IgD-negative memory B cell (primary cell): Measurements from ENCODE around the gene THSD4. TPM values are rescaled to one million over a fixed set of nuclear protein-coding genes. Genes with fewer than 3 reads are reported as not detected.
"Not testable (repeated sequence)": the region's sequence is repeated elsewhere in the genome, so short reads cannot be mapped to it uniquely, and the experiment has no call there.

Experiments
- H3K27ac Mint-ChIP-seq, 3 donors: one replicate each; pipeline ENCODE4 v1.8.0; 2020 to 2022; ENCODE audit warnings: mild to moderate bottlenecking in 3 of 3, mixed read lengths in 3 of 3, moderate library complexity in 1 of 3
- H3K27me3 Mint-ChIP-seq: one replicate; pipeline ENCODE4 v1.8.0; 2021; ENCODE audit warnings: mixed read lengths
- H3K36me3 Mint-ChIP-seq: one replicate; pipeline ENCODE4 v1.8.0; 2020; ENCODE audit warnings: mild to moderate bottlenecking, mixed read lengths
- H3K4me1 Mint-ChIP-seq, 3 donors: one replicate each; pipeline ENCODE4 v1.8.0; 2020 to 2022; ENCODE audit warnings: mixed read lengths in 3 of 3, mild to moderate bottlenecking in 1 of 3
- H3K4me3 Mint-ChIP-seq, 4 donors: one replicate each; pipeline ENCODE4 v1.8.0; 2020 to 2022; ENCODE audit warnings: mild to moderate bottlenecking in 4 of 4, mixed read lengths in 4 of 4, moderate library complexity in 3 of 4
- H3K9me3 Mint-ChIP-seq, 3 donors: one replicate each; pipeline ENCODE4 v1.8.0; 2020 to 2021; ENCODE audit warnings: mixed read lengths in 3 of 3, mild to moderate bottlenecking in 1 of 3
- polyA plus RNA-seq: library from polyadenylated mRNA; unstranded; fragments of 300-500 nt; fragmentation: Illumina TruSeq; gene quantifications from one replicate; pipeline ENCODE4 v1.2.3, GENCODE V29; 2021

Gene THSD4
- polyA plus RNA-seq, 1 donor from 2014 or later: not detected

- Mint-ChIP-seq H3K36me3 (no peaks in the 10 kb centered on the region), H3K9me3 (peaks cover 2 to 11% (median 6%) of the 10 kb centered on the region in 3 donors), H3K27me3 (peaks cover 14% of the 10 kb centered on the region), H3K27ac (no peak overlapping the region), H3K4me1 (peaks cover 0 to 3% (median 0%) of the 10 kb centered on the region in 3 donors), H3K4me3 (no peak overlapping the region)
These were observed 276.3 kb downstream of the THSD4 start for GRCh38 chr15:71391421-71392088.

DNA sequence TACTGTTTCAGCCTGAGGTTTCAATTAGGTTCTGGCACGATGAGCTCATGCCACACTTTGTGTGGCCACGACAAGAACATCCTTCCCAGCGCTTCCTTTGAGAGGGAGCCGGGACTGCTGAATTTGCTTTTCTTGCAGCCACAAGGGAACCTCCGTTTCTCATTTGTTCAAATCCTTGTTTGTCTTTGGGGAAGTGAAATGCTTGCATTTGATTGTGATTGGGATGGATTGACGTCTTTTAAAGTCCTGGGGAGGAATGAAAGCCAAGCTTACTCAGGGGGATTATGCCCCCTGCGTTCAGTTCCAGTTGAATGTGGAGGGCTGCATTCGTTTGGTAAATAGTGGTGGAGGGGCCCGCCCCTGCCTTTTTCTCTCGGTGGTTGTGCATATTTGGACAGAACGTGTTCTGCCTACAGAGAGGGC is 277.6 kb downstream of the THSD4 start:
- Mint-ChIP-seq H3K4me1 (no peaks in the 10 kb centered on the region), H3K4me3 (no peak overlapping the region), H3K36me3 (no peaks in the 10 kb centered on the region), H3K27me3 (peaks cover 14% of the 10 kb centered on the region), H3K9me3 (peaks cover 2 to 11% (median 6%) of the 10 kb centered on the region in 3 donors), H3K27ac (no peak overlapping the region)

GRCh38 chr15:71393383-71393782 is 278.1 kb downstream of the THSD4 start:
- Mint-ChIP-seq H3K27ac (no peak overlapping the region), H3K4me1 (no peaks in the 10 kb centered on the region), H3K36me3 (peaks cover 1% of the 10 kb centered on the region), H3K27me3 (peaks cover 11% of the 10 kb centered on the region), H3K4me3 (no peak overlapping the region), H3K9me3 (peaks cover 2 to 13% (median 6%) of the 10 kb centered on the region in 3 donors)

DNA sequence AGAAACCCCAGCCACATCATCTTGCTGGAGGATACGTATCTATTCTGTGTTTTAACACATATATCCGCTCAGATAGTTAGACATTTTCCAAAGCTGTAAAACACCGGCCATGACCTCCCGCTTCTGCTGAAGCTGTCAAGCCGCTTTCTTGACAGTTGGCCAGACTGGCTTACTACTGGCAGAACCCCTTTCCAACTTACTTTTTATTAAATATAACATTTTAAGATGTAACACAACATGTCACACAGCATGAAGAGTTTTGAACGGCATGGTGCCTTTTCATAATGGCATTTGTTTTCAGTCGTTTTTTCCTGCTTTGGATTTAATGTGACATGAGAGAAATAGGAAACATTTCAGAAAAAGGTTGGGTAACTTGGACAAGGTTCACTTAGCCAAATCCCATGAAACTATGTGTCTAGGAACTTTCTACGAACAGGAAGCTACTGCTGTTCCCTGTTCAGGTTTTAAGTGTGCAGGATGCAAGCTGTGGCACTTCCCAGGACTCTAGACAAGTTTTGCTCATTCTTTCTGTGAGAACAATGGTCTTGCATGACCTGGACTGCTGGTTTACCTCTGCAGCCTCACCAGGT is 281.4 kb downstream of the THSD4 start:
- no peak overlapping the region for H3K27ac Mint-ChIP-seq
- peaks cover 8% of the 10 kb centered on the region for H3K27me3 Mint-ChIP-seq
- no peak overlapping the region for H3K4me3 Mint-ChIP-seq
- no peaks in the 10 kb centered on the region for H3K4me1 Mint-ChIP-seq
- H3K9me3 Mint-ChIP-seq: peaks cover 0 to 3% (median 2%) of the 10 kb centered on the region in 3 donors
- peaks cover 1% of the 10 kb centered on the region for H3K36me3 Mint-ChIP-seq

- Mint-ChIP-seq H3K36me3 (peaks cover 1% of the 10 kb centered on the region), H3K27ac (no peak overlapping the region), H3K4me1 (no peaks in the 10 kb centered on the region), H3K9me3 (peaks cover 0 to 3% (median 2%) of the 10 kb centered on the region in 3 donors), H3K4me3 (no peak overlapping the region), H3K27me3 (peaks cover 6% of the 10 kb centered on the region)
These were observed 282.1 kb downstream of the THSD4 start for GRCh38 chr15:71397377-71397776.

- Mint-ChIP-seq H3K36me3 (peaks cover 1% of the 10 kb centered on the region), H3K9me3 (peaks cover 0 to 3% (median 0%) of the 10 kb centered on the region in 3 donors), H3K27ac (no peak overlapping the region), H3K4me1 (no peaks in the 10 kb centered on the region), H3K27me3 (no peaks in the 10 kb centered on the region), H3K4me3 (no peak overlapping the region)
These were observed 285.0 kb downstream of the THSD4 start for GRCh38 chr15:71400294-71400693.

- H3K9me3 Mint-ChIP-seq, H3K27me3 Mint-ChIP-seq, H3K4me3 Mint-ChIP-seq, H3K27ac Mint-ChIP-seq, H3K4me1 Mint-ChIP-seq, H3K36me3 Mint-ChIP-seq: not testable (repeated sequence)
These were observed 286.5 kb downstream of the THSD4 start for GRCh38 chr15:71401728-71402127.

DNA sequence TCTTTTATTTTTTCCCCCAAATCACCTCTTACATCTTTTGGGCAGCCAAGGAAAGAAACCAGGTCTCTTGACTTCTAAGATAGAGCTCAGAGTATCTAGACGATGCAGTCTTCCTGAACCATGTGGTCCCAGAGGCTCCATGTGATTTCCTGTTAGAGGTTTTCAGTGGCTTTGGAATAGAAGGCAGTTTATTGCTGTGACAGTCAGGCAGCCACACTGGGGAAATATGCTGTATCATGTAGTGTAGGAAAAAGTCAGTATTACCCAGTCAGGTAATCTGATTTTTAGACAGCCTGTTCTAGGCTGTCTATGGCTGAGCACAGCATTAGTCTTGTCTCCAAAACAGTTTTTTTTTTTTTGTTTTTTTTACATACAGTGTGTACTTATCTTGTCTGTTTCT is 294.3 kb downstream of the THSD4 start:
- Mint-ChIP-seq H3K4me3 (no peak overlapping the region), H3K36me3 (no peaks in the 10 kb centered on the region), H3K27ac (no peak overlapping the region), H3K9me3 (no peaks in the 10 kb centered on the region), H3K27me3 (peaks cover 8% of the 10 kb centered on the region), H3K4me1 (no peaks in the 10 kb centered on the region)

DNA sequence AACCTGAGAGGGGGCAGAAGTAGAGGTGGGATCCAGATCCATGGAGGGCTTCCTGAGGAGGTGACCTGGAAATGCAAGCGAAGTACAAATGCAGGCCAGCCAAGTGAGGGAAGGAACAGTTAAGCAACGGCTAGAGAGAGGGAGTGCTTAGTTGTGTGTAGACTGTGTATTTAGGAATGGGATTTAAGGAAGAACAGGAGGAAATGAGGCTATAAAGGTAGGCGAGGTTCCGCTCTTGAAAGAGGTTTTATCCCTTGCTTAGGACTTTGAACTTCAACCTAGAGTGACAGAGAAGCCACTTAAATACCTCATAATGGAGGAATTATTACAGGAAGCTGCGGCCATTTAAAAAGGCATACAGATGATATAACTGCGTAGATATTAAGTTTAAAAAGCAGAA is 295.1 kb downstream of the THSD4 start:
- Mint-ChIP-seq H3K4me1 (no peaks in the 10 kb centered on the region), H3K4me3 (no peak overlapping the region), H3K27ac (peak overlapping the region in 1 of 3 donors; percentile 59), H3K36me3 (no peaks in the 10 kb centered on the region), H3K27me3 (peaks cover 8% of the 10 kb centered on the region), H3K9me3 (no peaks in the 10 kb centered on the region)

GRCh38 chr15:71411538-71412482 is 296.5 kb downstream of the THSD4 start:
- Mint-ChIP-seq H3K27ac (no peak overlapping the region), H3K4me3 (no peak overlapping the region), H3K4me1 (no peaks in the 10 kb centered on the region), H3K27me3 (peaks cover 6% of the 10 kb centered on the region), H3K9me3 (no peaks in the 10 kb centered on the region), H3K36me3 (peaks cover 1% of the 10 kb centered on the region)

DNA sequence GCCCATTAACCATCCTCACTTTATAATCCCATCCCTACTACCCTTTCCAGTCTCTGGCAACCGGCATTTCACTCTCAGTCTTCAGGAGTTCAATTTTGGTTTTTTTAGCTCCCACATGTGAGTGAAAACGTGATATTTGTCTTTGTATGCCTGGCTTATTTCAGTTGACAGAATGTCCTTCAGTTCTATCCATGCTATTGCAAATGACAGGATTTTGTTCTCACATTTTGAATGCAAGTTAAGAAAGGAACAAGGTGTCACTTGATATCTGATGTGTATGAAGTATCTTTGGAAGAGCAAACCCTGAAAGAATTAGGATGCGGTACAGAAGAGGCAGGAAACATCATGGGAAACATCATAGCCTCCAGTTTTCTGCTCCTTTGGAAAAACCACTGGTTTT is 298.1 kb downstream of the THSD4 start:
- no peaks in the 10 kb centered on the region for H3K4me1 Mint-ChIP-seq
- H3K36me3 Mint-ChIP-seq: peaks cover 1% of the 10 kb centered on the region
- no peak overlapping the region for H3K4me3 Mint-ChIP-seq
- no peak overlapping the region for H3K27ac Mint-ChIP-seq
- H3K9me3 Mint-ChIP-seq: no peaks in the 10 kb centered on the region
- peaks cover 6% of the 10 kb centered on the region for H3K27me3 Mint-ChIP-seq

DNA sequence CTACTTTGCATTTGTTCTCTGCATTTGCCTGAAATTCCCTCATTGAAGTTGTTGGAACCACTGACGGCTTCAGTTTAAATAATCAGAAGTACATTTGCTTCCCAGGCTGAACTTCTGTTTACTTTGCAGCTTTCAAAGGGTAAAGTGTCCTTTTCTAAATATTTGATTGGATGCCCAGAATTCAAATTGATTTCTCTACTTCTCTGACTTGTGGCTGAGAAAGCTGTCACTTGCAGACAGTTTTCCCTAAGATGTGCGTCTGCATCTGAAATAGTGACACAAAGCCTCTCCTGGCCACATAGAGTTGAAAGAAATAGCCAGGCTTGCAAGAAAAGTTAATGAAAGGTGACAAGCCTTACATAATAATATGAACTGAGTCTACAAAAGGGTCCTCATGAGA is 299.6 kb downstream of the THSD4 start:
- Mint-ChIP-seq H3K9me3 (no peaks in the 10 kb centered on the region), H3K27ac (no peak overlapping the region), H3K4me1 (no peaks in the 10 kb centered on the region), H3K4me3 (no peak overlapping the region), H3K36me3 (peaks cover 1% of the 10 kb centered on the region), H3K27me3 (peaks cover 5% of the 10 kb centered on the region)

GRCh38 chr15:71422530-71423259 is 307.4 kb downstream of the THSD4 start:
- peaks cover 0 to 7% (median 3%) of the 10 kb centered on the region in 3 donors for H3K9me3 Mint-ChIP-seq
- H3K4me1 Mint-ChIP-seq: peaks cover 0 to 1% (median 0%) of the 10 kb centered on the region in 3 donors
- peaks cover 14% of the 10 kb centered on the region for H3K27me3 Mint-ChIP-seq
- H3K27ac Mint-ChIP-seq: no peak overlapping the region
- no peaks in the 10 kb centered on the region for H3K36me3 Mint-ChIP-seq
- H3K4me3 Mint-ChIP-seq: no peak overlapping the region

- Mint-ChIP-seq H3K4me3 (no peak overlapping the region), H3K9me3 (peaks cover 0 to 7% (median 3%) of the 10 kb centered on the region in 3 donors), H3K4me1 (peaks cover 0 to 1% (median 0%) of the 10 kb centered on the region in 3 donors), H3K36me3 (no peaks in the 10 kb centered on the region), H3K27me3 (peaks cover 14% of the 10 kb centered on the region), H3K27ac (no peak overlapping the region)
These were observed 309.5 kb downstream of the THSD4 start for GRCh38 chr15:71424765-71425164.
